Measurements from ENCODE around the gene PGBD5.

The PGBD5 gene

GRCh38 chr1:230463326-230463725 is 37.2 kb upstream of the PGBD5 start:
- H3K27ac ChIP-seq, result no peak overlapping the region
- no peak for DNase-seq (ENCODE audit: low spot score)
- no peak for TF ChIP-seq CTCF (IDR thresholded peaks at IDR 0.05)
- no peak overlapping the region for H3K4me3 ChIP-seq

- Histone ChIP-seq H3K27ac (no peak overlapping the region), H3K4me3 (no peak overlapping the region)
- no peak for DNase-seq (ENCODE audit: low spot score)
- no peak for TF ChIP-seq CTCF (IDR thresholded peaks at IDR 0.05)
Observed at GRCh38 chr1:230459465-230459864, 33.3 kb upstream of the PGBD5 start.

GRCh38 chr1:230458509-230458908 is 32.4 kb upstream of the PGBD5 start:
- no peak overlapping the region for H3K4me3 ChIP-seq
- H3K27ac ChIP-seq, result no peak overlapping the region
- TF ChIP-seq CTCF (IDR thresholded peaks at IDR 0.05), result no peak
- no peak for DNase-seq (ENCODE audit: low spot score)

- Histone ChIP-seq H3K27ac (no peak overlapping the region), H3K4me3 (no peak overlapping the region)
- TF ChIP-seq CTCF (IDR thresholded peaks at IDR 0.05), result no peak
- no peak for DNase-seq (ENCODE audit: low spot score)
Observed at GRCh38 chr1:230456478-230456877, 30.3 kb upstream of the PGBD5 start.

GRCh38 chr1:230455291-230455690 is 29.2 kb upstream of the PGBD5 start:
- no peak for DNase-seq (ENCODE audit: low spot score)
- no peak overlapping the region for H3K4me3 ChIP-seq

GRCh38 chr1:230453377-230453776 is 27.2 kb upstream of the PGBD5 start:
- no peak for DNase-seq (ENCODE audit: low spot score)
- Histone ChIP-seq H3K27ac (no peak overlapping the region), H3K4me3 (no peak overlapping the region)
- no peak for TF ChIP-seq CTCF (IDR thresholded peaks at IDR 0.05)

More at GRCh38 chr1:230455291-230455690, 29.2 kb upstream of the PGBD5 start:
- no peak for TF ChIP-seq CTCF (IDR thresholded peaks at IDR 0.05)
- no peak overlapping the region for H3K27ac ChIP-seq

GRCh38 chr1:230441183-230442029 is 15.3 kb upstream of the PGBD5 start:
- no peak for DNase-seq (ENCODE audit: low spot score)
- TF ChIP-seq CTCF (IDR thresholded peaks at IDR 0.05), result no peak

More at GRCh38 chr1:230441183-230442029, 15.3 kb upstream of the PGBD5 start:
- Histone ChIP-seq H3K27ac (no peak overlapping the region), H3K4me3 (no peak overlapping the region)

All from coronary artery (tissue), 2 donors.